Stimulated activated CD8-positive, alpha-beta memory T cell treated with anti-CD3 and anti-CD28 coated beads, Interleukin-12 subunit alpha, Interleukin-12 subunit beta, amount 100 ng/mL, for 24 hours (primary cell): ENCODE data around the gene ZNF224.
A peak's percentile ranks its signal among the peaks of the same experiment; 100 is the strongest.
"Not testable (repeated sequence)": the region's sequence is repeated elsewhere in the genome, so short reads cannot be mapped to it uniquely, and the experiment has no call there.

Experiments
- DNase-seq: peaks from one replicate; pipeline ENCODE4 v3.0.0-alpha.2; 2020; ENCODE audit errors: extremely low read depth

Gene ZNF224

GRCh38 chr19:44093931-44094765, at the start of gene ZNF224:
Gene ZNF224, plus strand, starts transcription at chr19:44094361. Its CDS starts 3,513 bp downstream, at chr19:44097874.
- peak; percentile 71 for DNase-seq

GRCh38 chr19:44050740-44051649, 43.2 kb upstream of the ZNF224 start:
- DNase-seq, result no peak

GRCh38 chr19:44051650-44052402, 42.3 kb upstream of the ZNF224 start, which contains the start of gene ZNF223:
Gene ZNF223, plus strand, starts transcription at chr19:44052036. Its CDS starts 3,141 bp downstream, at chr19:44055177.
- peak; percentile 43 for DNase-seq

GRCh38 chr19:44055870-44056269, 38.3 kb upstream of the ZNF224 start:
- DNase-seq, result no peak

GRCh38 chr19:44059229-44059628, 34.9 kb upstream of the ZNF224 start:
- DNase-seq, result no peak

- no peak for DNase-seq
These were observed 33.1 kb upstream of the ZNF224 start for GRCh38 chr19:44061038-44061437.

- no peak for DNase-seq
These were observed 27.9 kb upstream of the ZNF224 start for GRCh38 chr19:44066305-44066704.

- DNase-seq, result no peak
These were observed 24.7 kb upstream of the ZNF224 start for GRCh38 chr19:44069415-44069814.

- peak; percentile 54 for DNase-seq
These were observed 22.2 kb upstream of the ZNF224 start, which contains the start of gene ZNF284 for GRCh38 chr19:44071824-44072542. Gene ZNF284, plus strand, starts transcription at chr19:44072159. Its CDS starts 4,231 bp downstream, at chr19:44076390.

- no peak for DNase-seq
These were observed 21.4 kb upstream of the ZNF224 start for GRCh38 chr19:44072543-44073401.

GRCh38 chr19:44076325-44076724, 17.8 kb upstream of the ZNF224 start:
- DNase-seq, result no peak

GRCh38 chr19:44092108-44092507, 2.1 kb upstream of the ZNF224 start:
- no peak for DNase-seq

GRCh38 chr19:44107751-44108150, 13.6 kb downstream of the ZNF224 start:
- no peak for DNase-seq

GRCh38 chr19:44109458-44109857, 15.3 kb downstream of the ZNF224 start:
- DNase-seq, result no peak

GRCh38 chr19:44111910-44112463, 17.8 kb downstream of the ZNF224 start:
- DNase-seq, result no peak

GRCh38 chr19:44112802-44113137, 18.6 kb downstream of the ZNF224 start:
- DNase-seq, result no peak

- peak; percentile 71 for DNase-seq
These were observed 19.1 kb downstream of the ZNF224 start, which contains the start of gene ZNF225 for GRCh38 chr19:44113138-44113783. Gene ZNF225, plus strand, starts transcription at chr19:44113399. Its CDS starts 2,429 bp downstream, at chr19:44115828.

- DNase-seq, result no peak
These were observed 19.7 kb downstream of the ZNF224 start for GRCh38 chr19:44113784-44114390.

- not testable (repeated sequence) for DNase-seq
These were observed 27.0 kb downstream of the ZNF224 start for GRCh38 chr19:44121162-44121561.
